ENCODE results near the gene PIK3R3. TPM values are rescaled to one million over a fixed set of nuclear protein-coding genes. Genes with fewer than 3 reads are reported as not detected.
A peak's percentile ranks its signal among the peaks of the same experiment; 100 is the strongest.

The PIK3R3 gene
- total and polyA plus RNA-seq, 9 donors = 8.1 to 18.3 (median 13.3) TPM

DNA sequence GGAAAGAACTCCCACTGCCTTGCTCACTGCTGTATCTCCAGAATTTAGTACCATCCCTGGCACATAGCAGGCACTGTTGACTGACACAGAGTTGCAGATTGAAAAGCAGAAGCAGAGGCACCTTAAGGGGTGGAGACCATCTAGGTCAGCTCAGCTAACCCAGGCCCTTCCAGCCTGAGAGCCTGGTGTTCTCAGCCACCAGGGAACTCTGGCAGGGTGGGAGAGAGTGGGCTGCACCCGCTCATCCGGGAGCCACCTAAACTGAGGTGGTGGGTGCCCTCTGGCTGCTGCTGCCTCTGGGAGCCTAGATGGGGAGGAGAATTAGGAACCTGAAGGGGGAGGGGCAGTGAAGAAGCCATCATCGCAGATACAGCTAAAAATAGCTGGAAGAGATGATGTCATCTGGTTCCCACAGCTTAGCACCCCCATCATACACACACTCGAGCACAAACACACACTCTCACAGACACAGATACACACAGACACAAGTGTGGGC lies 41.0 kb upstream of the PIK3R3 start:
- no peaks in the 10 kb centered on the region for H3K9me3 ChIP-seq (replicated peaks; ENCODE audit: control insufficient read depth, low read depth, low read length)
- no peaks in the 10 kb centered on the region for H3K36me3 ChIP-seq (ENCODE audit: control insufficient read depth, insufficient read depth, low read length)
- WGBS (ENCODE audit: insufficient coverage) = 31% methylated on average over 2 of the region's 4 CpGs
- H3K4me1 ChIP-seq (ENCODE audit: control insufficient read depth, insufficient read depth, low read length) = peaks cover 26% of the 10 kb centered on the region
- H3K27me3 ChIP-seq (ENCODE audit: control insufficient read depth, insufficient read depth, low read length) = peaks cover 3% of the 10 kb centered on the region
- no peak overlapping the region for H3K27ac ChIP-seq (ENCODE audit: low read length)
- peak; percentile 44 for DNase-seq
- H3K4me3 ChIP-seq (ENCODE audit: low read length) = no peak overlapping the region

DNA sequence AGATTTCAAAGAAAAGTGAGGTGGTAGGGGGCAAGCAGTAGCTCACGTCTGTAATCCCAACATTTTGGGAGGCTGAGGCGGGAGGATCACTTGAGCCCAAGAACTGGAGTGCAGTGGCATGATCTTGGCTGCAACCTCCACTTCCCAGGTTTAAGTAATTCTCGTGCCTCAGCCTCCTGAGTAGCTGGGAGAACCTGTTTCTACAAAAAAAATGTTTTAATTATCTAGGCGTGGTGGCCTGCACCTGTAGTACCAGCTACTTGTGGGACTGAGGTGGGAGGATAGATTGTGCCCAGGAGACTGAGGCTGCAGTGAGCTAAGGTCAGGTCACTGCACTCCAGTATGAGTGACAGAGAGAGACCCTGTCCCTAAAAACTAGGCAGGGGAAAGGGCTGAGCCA lies 39.9 kb upstream of the PIK3R3 start:
- H3K4me1 ChIP-seq (ENCODE audit: control insufficient read depth, insufficient read depth, low read length) = peaks cover 29% of the 10 kb centered on the region
- peaks cover 10% of the 10 kb centered on the region for H3K27me3 ChIP-seq (ENCODE audit: control insufficient read depth, insufficient read depth, low read length)
- no peaks in the 10 kb centered on the region for H3K9me3 ChIP-seq (replicated peaks; ENCODE audit: control insufficient read depth, low read depth, low read length)
- no peak overlapping the region for H3K27ac ChIP-seq (ENCODE audit: low read length)
- no peaks in the 10 kb centered on the region for H3K36me3 ChIP-seq (ENCODE audit: control insufficient read depth, insufficient read depth, low read length)
- no peak overlapping the region for H3K4me3 ChIP-seq (ENCODE audit: low read length)
- 87% methylated on average over 3 of the region's 4 CpGs for WGBS (ENCODE audit: insufficient coverage)
- DNase-seq = no peak

- H3K27me3 ChIP-seq (ENCODE audit: control insufficient read depth, insufficient read depth, low read length) = peaks cover 15% of the 10 kb centered on the region
- no peaks in the 10 kb centered on the region for H3K9me3 ChIP-seq (replicated peaks; ENCODE audit: control insufficient read depth, low read depth, low read length)
- peaks cover 32% of the 10 kb centered on the region for H3K4me1 ChIP-seq (ENCODE audit: control insufficient read depth, insufficient read depth, low read length)
- WGBS (ENCODE audit: insufficient coverage) = 46% methylated on average over 5 of the region's 6 CpGs
- no peak for DNase-seq
- H3K4me3 ChIP-seq (ENCODE audit: low read length) = no peak overlapping the region
- no peak overlapping the region for H3K27ac ChIP-seq (ENCODE audit: low read length)
- H3K36me3 ChIP-seq (ENCODE audit: control insufficient read depth, insufficient read depth, low read length) = no peaks in the 10 kb centered on the region
Measured at GRCh38 chr1:46171871-46172270, 39.4 kb upstream of the PIK3R3 start.

- Histone ChIP-seq H3K36me3 (ENCODE audit: control insufficient read depth, insufficient read depth, low read length) (no peaks in the 10 kb centered on the region), H3K4me1 (ENCODE audit: control insufficient read depth, insufficient read depth, low read length) (peaks cover 36% of the 10 kb centered on the region), H3K27ac (ENCODE audit: low read length) (no peak overlapping the region), H3K9me3 (replicated peaks; ENCODE audit: control insufficient read depth, low read depth, low read length) (no peaks in the 10 kb centered on the region), H3K4me3 (ENCODE audit: low read length) (no peak overlapping the region), H3K27me3 (ENCODE audit: control insufficient read depth, insufficient read depth, low read length) (peaks cover 20% of the 10 kb centered on the region)
- WGBS (ENCODE audit: insufficient coverage) = 75% methylated on average over 7 of the region's 8 CpGs
- DNase-seq = no peak
Measured at GRCh38 chr1:46171351-46171750, 38.9 kb upstream of the PIK3R3 start.

- Histone ChIP-seq H3K4me1 (ENCODE audit: control insufficient read depth, insufficient read depth, low read length) (peaks cover 36% of the 10 kb centered on the region), H3K9me3 (replicated peaks; ENCODE audit: control insufficient read depth, low read depth, low read length) (no peaks in the 10 kb centered on the region), H3K27ac (ENCODE audit: low read length) (no peak overlapping the region), H3K4me3 (ENCODE audit: low read length) (no peak overlapping the region), H3K27me3 (ENCODE audit: control insufficient read depth, insufficient read depth, low read length) (peaks cover 20% of the 10 kb centered on the region), H3K36me3 (ENCODE audit: control insufficient read depth, insufficient read depth, low read length) (no peaks in the 10 kb centered on the region)
- DNase-seq = no peak
- whole genome bisulfite sequencing (ENCODE audit: insufficient coverage) = 83% methylated on average over 1 of the region's 3 CpGs
Measured at GRCh38 chr1:46169811-46170454, 37.5 kb upstream of the PIK3R3 start.

- H3K27ac ChIP-seq (ENCODE audit: low read length) = no peak overlapping the region
- H3K4me3 ChIP-seq (ENCODE audit: low read length) = no peak overlapping the region
- WGBS (ENCODE audit: insufficient coverage) = no CpG with 5 or more reads among the region's 1 CpG
- no peak for DNase-seq
- peaks cover 20% of the 10 kb centered on the region for H3K27me3 ChIP-seq (ENCODE audit: control insufficient read depth, insufficient read depth, low read length)
- no peaks in the 10 kb centered on the region for H3K9me3 ChIP-seq (replicated peaks; ENCODE audit: control insufficient read depth, low read depth, low read length)
- H3K4me1 ChIP-seq (ENCODE audit: control insufficient read depth, insufficient read depth, low read length) = peaks cover 23% of the 10 kb centered on the region
- no peaks in the 10 kb centered on the region for H3K36me3 ChIP-seq (ENCODE audit: control insufficient read depth, insufficient read depth, low read length)
Measured at GRCh38 chr1:46168477-46168876, 36.0 kb upstream of the PIK3R3 start.

- peaks cover 20% of the 10 kb centered on the region for H3K27me3 ChIP-seq (ENCODE audit: control insufficient read depth, insufficient read depth, low read length)
- WGBS (ENCODE audit: insufficient coverage) = 7% methylated on average over 43 of the region's 47 CpGs
- peak overlapping the region; percentile 51 for H3K4me3 ChIP-seq (ENCODE audit: low read length)
- peak; percentile 66 for DNase-seq
- H3K4me1 ChIP-seq (ENCODE audit: control insufficient read depth, insufficient read depth, low read length) = peaks cover 16% of the 10 kb centered on the region
- no peaks in the 10 kb centered on the region for H3K9me3 ChIP-seq (replicated peaks; ENCODE audit: control insufficient read depth, low read depth, low read length)
- no peaks in the 10 kb centered on the region for H3K36me3 ChIP-seq (ENCODE audit: control insufficient read depth, insufficient read depth, low read length)
- H3K27ac ChIP-seq (ENCODE audit: low read length) = peak overlapping the region; percentile 84
Measured at GRCh38 chr1:46166521-46167462, 34.4 kb upstream of the PIK3R3 start.

GRCh38 chr1:46160212-46160611 lies 27.8 kb upstream of the PIK3R3 start:
- H3K9me3 ChIP-seq (replicated peaks; ENCODE audit: control insufficient read depth, low read depth, low read length) = no peaks in the 10 kb centered on the region
- no peaks in the 10 kb centered on the region for H3K36me3 ChIP-seq (ENCODE audit: control insufficient read depth, insufficient read depth, low read length)
- H3K4me3 ChIP-seq (ENCODE audit: low read length) = no peak overlapping the region
- H3K27me3 ChIP-seq (ENCODE audit: control insufficient read depth, insufficient read depth, low read length) = no peaks in the 10 kb centered on the region
- no CpG with 5 or more reads among the region's 1 CpG for WGBS (ENCODE audit: insufficient coverage)
- DNase-seq = no peak
- no peak overlapping the region for H3K27ac ChIP-seq (ENCODE audit: low read length)
- no peaks in the 10 kb centered on the region for H3K4me1 ChIP-seq (ENCODE audit: control insufficient read depth, insufficient read depth, low read length)

GRCh38 chr1:46159516-46159915 lies 27.1 kb upstream of the PIK3R3 start:
- Histone ChIP-seq H3K36me3 (ENCODE audit: control insufficient read depth, insufficient read depth, low read length) (no peaks in the 10 kb centered on the region), H3K9me3 (replicated peaks; ENCODE audit: control insufficient read depth, low read depth, low read length) (no peaks in the 10 kb centered on the region), H3K27ac (ENCODE audit: low read length) (no peak overlapping the region), H3K4me1 (ENCODE audit: control insufficient read depth, insufficient read depth, low read length) (no peaks in the 10 kb centered on the region), H3K27me3 (ENCODE audit: control insufficient read depth, insufficient read depth, low read length) (no peaks in the 10 kb centered on the region), H3K4me3 (ENCODE audit: low read length) (no peak overlapping the region)
- 40% methylated on average over 3 of the region's 3 CpGs for WGBS (ENCODE audit: insufficient coverage)
- DNase-seq = no peak
